H4 (cell line): ENCODE data around the gene CXCL8. TPM values are rescaled to one million over a fixed set of nuclear protein-coding genes. Genes with fewer than 3 reads are reported as not detected.
"Not testable (repeated sequence)": the region's sequence is repeated elsewhere in the genome, so short reads cannot be mapped to it uniquely, and the experiment has no call there.

Experiments
- DNase-seq: peaks from one replicate; pipeline ENCODE4 v3.0.0-alpha.2; 2015; ENCODE audit warnings: low spot score
- total RNA-seq: library from RNA; depleted of rRNA; stranded (reverse); fragments of >200 nt; shearing (Covaris generic); gene quantifications from 2 replicates; pipeline ENCODE4 v1.2.3, GENCODE V29; 2014

Gene CXCL8
- total RNA-seq, 1 experiment from 2014 or later, result 45.3 TPM

- DNase-seq, result no peak
These were observed 2.9 kb downstream of the CXCL8 start for GRCh38 chr4:73743281-73743680.

GRCh38 chr4:73743795-73744194 is 3.4 kb downstream of the CXCL8 start:
- no peak for DNase-seq

- no peak for DNase-seq
These were observed 3.8 kb downstream of the CXCL8 start for GRCh38 chr4:73744203-73744602.

DNA sequence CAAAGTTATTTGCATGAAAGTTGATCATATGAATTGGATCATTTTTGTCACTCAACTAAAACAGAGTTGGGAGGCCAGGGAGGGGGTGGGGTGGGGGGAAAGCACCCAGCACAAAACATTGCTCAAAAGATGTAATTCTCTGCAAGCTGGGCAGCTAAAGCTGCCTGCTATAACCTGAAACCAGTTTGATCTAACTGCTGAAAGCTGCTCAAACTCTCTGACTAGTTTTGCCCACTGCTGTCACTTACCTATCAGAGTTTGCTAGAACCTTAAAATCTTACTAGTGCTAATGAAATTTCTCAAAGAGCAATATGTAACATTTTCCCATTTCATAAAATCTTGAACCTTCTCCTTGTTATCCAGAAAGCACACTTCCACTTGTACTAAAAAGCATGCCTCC is 10.4 kb downstream of the CXCL8 start:
- no peak for DNase-seq

DNA sequence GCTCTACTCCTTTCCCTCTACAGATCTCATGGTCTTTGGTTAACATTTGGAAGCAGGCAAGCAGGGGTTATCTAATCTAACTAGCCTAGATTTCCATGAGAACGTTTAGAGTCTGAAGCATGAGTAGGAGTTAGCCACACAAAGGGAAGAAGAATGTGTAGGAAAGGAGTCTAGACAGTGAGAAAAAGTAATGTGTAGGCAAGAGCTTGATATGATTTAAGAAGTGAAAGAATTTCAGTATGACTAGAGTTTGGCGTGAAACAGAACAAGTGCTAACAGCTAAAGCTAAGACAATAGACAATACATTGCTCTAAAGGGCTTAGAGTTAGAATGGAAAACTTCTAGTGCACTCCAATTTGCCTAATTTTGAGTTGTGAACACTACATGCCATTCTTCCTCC is 10.8 kb downstream of the CXCL8 start:
- DNase-seq, result no peak

GRCh38 chr4:73751830-73752229 is 11.5 kb downstream of the CXCL8 start:
- DNase-seq, result no peak

- DNase-seq, result no peak
These were observed 12.1 kb downstream of the CXCL8 start for GRCh38 chr4:73752424-73752823.

DNA sequence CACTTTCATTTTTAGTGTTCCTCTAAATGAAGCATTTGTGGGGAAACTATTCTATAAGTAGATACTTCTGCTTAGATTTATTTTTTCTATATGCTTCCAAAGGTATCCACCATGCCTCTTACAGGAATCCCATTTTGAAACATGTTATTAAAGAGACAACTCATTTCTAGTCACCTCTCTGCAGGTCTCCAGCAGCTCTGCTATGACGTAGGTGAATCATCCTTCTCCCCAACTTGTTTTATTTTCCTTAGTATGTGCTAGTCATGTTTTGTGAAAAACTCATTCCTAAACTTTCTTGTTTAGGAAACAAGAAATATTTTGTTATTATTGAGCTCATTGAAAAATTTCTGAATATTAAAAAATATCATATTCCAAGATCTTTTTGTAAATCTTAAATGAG is 12.8 kb downstream of the CXCL8 start:
- no peak for DNase-seq

- DNase-seq, result no peak
These were observed 14.6 kb downstream of the CXCL8 start for GRCh38 chr4:73754934-73755333.

- no peak for DNase-seq
These were observed 19.0 kb downstream of the CXCL8 start for GRCh38 chr4:73759357-73759756.

GRCh38 chr4:73761856-73762255 is 21.5 kb downstream of the CXCL8 start:
- no peak for DNase-seq

DNA sequence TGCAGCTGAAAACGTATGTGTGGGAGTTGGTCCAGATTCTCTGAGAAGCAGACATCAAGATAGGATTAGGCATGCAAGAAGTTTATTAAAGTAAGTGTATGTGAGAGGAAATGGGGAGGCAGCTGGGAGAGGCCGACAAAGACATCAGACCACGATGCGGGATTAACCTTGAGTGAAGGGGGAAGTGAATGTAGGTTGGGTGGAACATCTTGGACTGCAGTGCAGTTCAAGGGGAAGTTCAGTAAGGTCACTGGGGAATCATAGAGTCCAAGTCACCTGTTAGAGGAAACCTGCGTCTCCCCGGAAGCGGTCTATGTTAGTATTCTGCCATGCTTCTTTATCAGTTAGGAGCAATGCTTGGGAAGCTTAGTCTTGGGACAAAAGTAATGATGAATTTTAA is 22.0 kb downstream of the CXCL8 start:
- no peak for DNase-seq

GRCh38 chr4:73763877-73764276 is 23.5 kb downstream of the CXCL8 start:
- no peak for DNase-seq

- DNase-seq, result no peak
These were observed 24.1 kb downstream of the CXCL8 start for GRCh38 chr4:73764513-73764912.

- DNase-seq, result no peak
These were observed 24.9 kb downstream of the CXCL8 start for GRCh38 chr4:73765296-73765695.

- no peak for DNase-seq
These were observed 30.5 kb downstream of the CXCL8 start for GRCh38 chr4:73770917-73771316.

GRCh38 chr4:73772363-73772762 is 32.0 kb downstream of the CXCL8 start:
- no peak for DNase-seq

- DNase-seq, result not testable (repeated sequence)
These were observed 34.0 kb downstream of the CXCL8 start for GRCh38 chr4:73774406-73774805.

DNA sequence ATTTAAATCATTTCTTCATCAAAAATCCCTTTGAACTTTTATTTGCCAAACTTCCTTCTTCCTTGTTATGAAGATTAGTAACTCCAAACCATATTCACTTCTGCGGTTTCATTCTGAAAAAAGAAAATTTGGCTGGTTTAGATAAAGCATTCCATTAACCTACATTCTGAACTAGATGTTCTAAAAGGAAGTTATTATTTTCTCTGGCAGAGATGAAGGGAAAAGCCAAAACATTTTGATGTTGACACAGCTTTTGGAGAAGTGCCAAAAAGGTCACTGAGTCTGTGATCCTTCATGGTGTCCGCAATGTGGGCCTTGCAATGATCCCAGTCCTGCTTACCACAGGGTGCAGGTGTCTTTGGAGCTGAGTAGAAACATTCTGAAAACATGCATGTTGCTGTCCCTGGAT is 36.0 kb downstream of the CXCL8 start:
- peak; percentile 30 for DNase-seq

GRCh38 chr4:73777612-73778011 is 37.2 kb downstream of the CXCL8 start:
- DNase-seq, result no peak

DNA sequence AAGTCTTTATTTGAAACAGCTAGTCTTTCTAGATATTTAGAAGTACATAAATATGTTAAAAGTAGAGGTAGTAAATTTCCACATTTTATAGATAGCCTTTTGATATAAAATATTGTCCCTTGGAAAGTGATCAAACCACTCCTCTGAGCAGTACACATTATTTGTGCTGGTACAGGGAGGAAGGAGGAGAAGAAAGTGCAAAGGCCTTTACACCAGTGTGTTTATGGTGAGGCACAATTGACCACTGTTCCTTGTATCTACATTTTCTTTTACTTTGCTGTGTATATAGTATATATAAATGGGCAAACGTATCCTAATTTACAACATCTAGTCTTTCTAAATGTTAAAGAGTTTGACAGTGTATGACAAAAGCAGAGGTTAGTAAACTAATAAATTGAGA is 39.9 kb downstream of the CXCL8 start:
- no peak for DNase-seq

GRCh38 chr4:73780834-73781233 is 40.5 kb downstream of the CXCL8 start:
- DNase-seq, result no peak

DNA sequence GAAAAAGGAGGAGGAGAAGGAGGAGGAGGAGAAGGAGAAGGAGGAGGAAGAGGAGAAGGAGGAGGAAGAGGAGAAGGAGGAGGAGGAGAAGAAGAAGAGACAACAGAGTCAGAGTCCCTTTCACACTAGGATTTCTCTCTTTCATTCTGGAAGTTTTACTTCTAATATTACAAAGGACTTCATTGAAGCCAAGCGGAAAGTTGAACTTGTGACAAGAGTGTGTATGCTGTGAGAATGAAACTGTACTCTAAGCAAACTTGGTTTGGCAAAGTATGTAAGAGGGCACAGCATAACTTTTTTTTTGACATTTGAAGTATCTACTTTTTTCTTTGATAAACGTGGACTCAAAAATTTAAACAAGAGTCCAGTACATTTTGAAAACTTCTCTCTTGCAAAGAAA is 48.0 kb downstream of the CXCL8 start:
- DNase-seq, result no peak
